SK-N-MC (cell line): Measurements from ENCODE around the gene CD52.
"Not testable (repeated sequence)": the region's sequence is repeated elsewhere in the genome, so short reads cannot be mapped to it uniquely, and the experiment has no call there.

Experiments
- DNase-seq: peaks from one replicate; pipeline ENCODE4 v3.0.0-alpha.2; 2011; ENCODE audit warnings: low read depth, low spot score
- H3K27ac ChIP-seq: fragments of 200-600 bp; sonication (generic); 2 replicates; pipeline ENCODE4 v1.5.1; 2016; ENCODE audit warnings: mixed run types
- H3K36me3 ChIP-seq: fragments of 200-600 bp; sonication (generic); 2 replicates; pipeline ENCODE4 v1.6.1; 2017; ENCODE audit warnings: antibody characterized with exemption, low read length, mixed read lengths; ENCODE audit not compliant: insufficient read depth
- H3K4me3 ChIP-seq: fragments of 200-600 bp; sonication (generic); 2 replicates; pipeline ENCODE4 v1.5.1; 2016
- H3K9ac ChIP-seq: fragments of 200-600 bp; sonication (generic); 2 replicates; pipeline ENCODE4 v1.8.0; 2017; ENCODE audit warnings: mixed run types, mixed read lengths; ENCODE audit not compliant: insufficient read length
- H3K9me3 ChIP-seq: fragments of 200-600 bp; sonication (generic); 2 replicates; pipeline ENCODE4 v1.6.1; 2017; ENCODE audit warnings: low read depth, mild to moderate bottlenecking, antibody characterized with exemption, low read length, moderate library complexity, mixed read lengths
- EZH2 ChIP-seq: fragments of 200-600 bp; sonication (generic); IDR thresholded peaks from one replicate; pipeline ENCODE4 v1.6.1; 2017; ENCODE audit warnings: antibody characterized with exemption
- FOXP2 ChIP-seq: optimal IDR thresholded peaks from 2 replicates; pipeline ENCODE3; 2011; ENCODE audit warnings: mild to moderate bottlenecking, moderate library complexity; ENCODE audit not compliant: insufficient read depth; ENCODE audit errors: extremely low read length, control extremely low read depth
- POLR2AphosphoS5 ChIP-seq: IDR thresholded peaks from 2 replicates; pipeline ENCODE4 v1.6.1; 2012; ENCODE audit warnings: mild to moderate bottlenecking, low read depth, low read length, borderline replicate concordance

CD52 gene

GRCh38 chr1:26321315-26322041 lies 3.7 kb downstream of the CD52 start:
- Histone ChIP-seq H3K9ac (no peak overlapping the region), H3K36me3 (no peaks in the 10 kb centered on the region), H3K9me3 (no peaks in the 10 kb centered on the region), H3K27ac (no peak overlapping the region), H3K4me3 (no peak overlapping the region)
- no peak for TF ChIP-seq FOXP2
- no peak for TF ChIP-seq POLR2AphosphoS5
- TF ChIP-seq EZH2, result no peak
- DNase-seq, result peak; percentile 26

- no peak overlapping the region for H3K27ac ChIP-seq
- no peak overlapping the region for H3K9ac ChIP-seq
Observed at GRCh38 chr1:26322042-26322331, 4.2 kb downstream of the CD52 start.

DNA sequence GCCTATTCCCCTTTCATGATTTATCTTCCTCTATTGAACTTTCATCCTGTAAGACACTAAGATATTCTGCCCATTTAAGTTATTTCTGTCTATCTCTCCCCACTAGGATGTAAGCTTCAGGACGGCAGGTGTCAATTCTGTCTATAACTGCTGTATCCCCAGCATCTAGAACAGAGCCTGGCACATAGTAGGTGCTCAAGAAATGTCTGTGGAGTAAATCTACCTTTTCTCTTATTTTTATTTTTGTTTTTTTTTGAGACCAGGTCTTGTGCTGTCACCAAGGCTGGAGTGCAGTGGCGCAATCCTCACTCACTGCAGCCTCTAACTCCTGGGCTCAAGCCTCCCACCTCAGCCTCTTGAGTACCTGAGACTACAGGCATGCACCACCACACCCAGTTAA lies 5.6 kb downstream of the CD52 start:
- DNase-seq, result no peak
- no peaks in the 10 kb centered on the region for H3K36me3 ChIP-seq
- no peak overlapping the region for H3K27ac ChIP-seq
- no peak overlapping the region for H3K9ac ChIP-seq
- H3K4me3 ChIP-seq, result no peak overlapping the region
- H3K9me3 ChIP-seq, result no peaks in the 10 kb centered on the region
- TF ChIP-seq FOXP2 (no peak), POLR2AphosphoS5 (no peak)

More at GRCh38 chr1:26322042-26322331, 4.2 kb downstream of the CD52 start:
- no peak overlapping the region for H3K4me3 ChIP-seq
- TF ChIP-seq EZH2 (no peak), FOXP2 (no peak), POLR2AphosphoS5 (no peak)
- no peaks in the 10 kb centered on the region for H3K9me3 ChIP-seq
- no peak for DNase-seq
- H3K36me3 ChIP-seq, result no peaks in the 10 kb centered on the region

- no peak for TF ChIP-seq FOXP2
- no peak for TF ChIP-seq EZH2
- no peak for TF ChIP-seq POLR2AphosphoS5
- Histone ChIP-seq H3K36me3 (no peaks in the 10 kb centered on the region), H3K4me3 (no peak overlapping the region), H3K9ac (no peak overlapping the region), H3K27ac (no peak overlapping the region), H3K9me3 (no peaks in the 10 kb centered on the region)
- no peak for DNase-seq
Observed at GRCh38 chr1:26324550-26324949, 6.8 kb downstream of the CD52 start.

DNA sequence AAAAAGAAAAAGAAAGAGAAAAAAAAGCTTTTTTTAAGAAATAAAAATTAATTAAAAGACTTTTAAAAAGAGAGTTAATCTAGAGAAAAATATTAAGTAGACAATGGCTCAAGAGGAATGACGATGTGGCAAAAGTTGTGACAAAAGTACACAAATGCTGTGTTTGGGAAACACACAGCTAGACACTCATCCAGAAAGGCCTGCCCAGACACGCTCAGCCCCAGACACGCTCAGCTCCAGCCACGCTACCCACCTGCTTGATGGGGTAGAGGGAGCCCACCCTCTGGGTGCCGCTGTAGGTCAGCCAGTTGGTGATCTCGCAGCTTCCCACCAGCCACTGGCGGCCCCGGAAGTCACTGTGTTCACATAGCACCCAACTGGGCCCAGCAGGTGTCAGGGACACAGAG lies 10.2 kb downstream of the CD52 start:
- no peak overlapping the region for H3K4me3 ChIP-seq
- no peaks in the 10 kb centered on the region for H3K9me3 ChIP-seq
- no peak overlapping the region for H3K27ac ChIP-seq
- no peak for DNase-seq
- no peak for TF ChIP-seq POLR2AphosphoS5
- TF ChIP-seq FOXP2, result no peak
- no peak for TF ChIP-seq EZH2
- H3K36me3 ChIP-seq, result no peaks in the 10 kb centered on the region
- no peak overlapping the region for H3K9ac ChIP-seq

DNA sequence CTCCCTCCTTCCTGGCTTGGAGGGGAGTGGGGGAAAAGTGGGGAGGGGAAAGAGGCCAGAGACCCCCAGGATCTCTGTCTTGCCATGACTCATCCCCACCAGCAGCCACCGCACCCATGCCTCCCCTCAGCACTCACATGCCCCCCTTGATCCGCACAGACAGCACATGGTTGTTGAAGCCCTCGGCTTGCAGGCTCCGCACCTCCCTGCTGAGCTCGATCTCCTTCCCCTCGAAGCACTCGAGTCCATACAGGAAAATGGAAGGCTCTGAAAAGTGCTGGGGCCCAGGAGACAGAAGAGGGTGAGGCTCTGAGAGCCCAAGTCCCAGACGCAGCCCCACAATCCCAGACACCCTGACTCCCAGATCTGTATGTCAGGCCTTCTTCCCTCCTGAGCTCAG lies 10.8 kb downstream of the CD52 start:
- Histone ChIP-seq H3K36me3 (no peaks in the 10 kb centered on the region), H3K9me3 (no peaks in the 10 kb centered on the region), H3K4me3 (no peak overlapping the region), H3K9ac (no peak overlapping the region), H3K27ac (no peak overlapping the region)
- DNase-seq, result no peak
- no peak for TF ChIP-seq FOXP2
- TF ChIP-seq EZH2, result no peak
- no peak for TF ChIP-seq POLR2AphosphoS5

GRCh38 chr1:26329380-26329779 lies 11.6 kb downstream of the CD52 start:
- not testable (repeated sequence) for DNase-seq, H3K4me3 ChIP-seq, H3K9ac ChIP-seq, H3K36me3 ChIP-seq, H3K9me3 ChIP-seq, H3K27ac ChIP-seq

DNA sequence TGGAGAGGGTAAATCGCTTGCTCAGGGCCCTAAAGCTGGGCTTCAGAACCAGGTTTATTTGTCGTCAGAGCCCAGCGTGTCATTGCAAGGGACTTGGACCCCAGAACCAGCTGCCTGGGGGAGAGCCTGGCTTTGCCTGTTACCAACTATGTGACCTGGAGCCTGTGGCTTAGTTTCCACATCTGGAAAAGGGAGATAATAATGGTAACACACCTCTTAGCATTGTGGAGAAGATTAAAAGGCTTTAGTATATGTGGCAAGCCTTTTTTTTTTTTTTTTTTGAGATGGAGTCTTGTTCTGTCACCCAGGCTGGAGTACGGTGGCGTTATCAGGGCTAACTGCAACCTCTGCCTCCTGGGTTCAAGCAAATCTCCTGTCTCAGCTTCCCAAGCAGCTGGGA lies 12.5 kb downstream of the CD52 start:
- Histone ChIP-seq H3K4me3 (no peak overlapping the region), H3K36me3 (no peaks in the 10 kb centered on the region), H3K9ac (no peak overlapping the region), H3K9me3 (no peaks in the 10 kb centered on the region), H3K27ac (no peak overlapping the region)
- no peak for DNase-seq
- TF ChIP-seq POLR2AphosphoS5 (no peak), EZH2 (no peak), FOXP2 (no peak)

DNA sequence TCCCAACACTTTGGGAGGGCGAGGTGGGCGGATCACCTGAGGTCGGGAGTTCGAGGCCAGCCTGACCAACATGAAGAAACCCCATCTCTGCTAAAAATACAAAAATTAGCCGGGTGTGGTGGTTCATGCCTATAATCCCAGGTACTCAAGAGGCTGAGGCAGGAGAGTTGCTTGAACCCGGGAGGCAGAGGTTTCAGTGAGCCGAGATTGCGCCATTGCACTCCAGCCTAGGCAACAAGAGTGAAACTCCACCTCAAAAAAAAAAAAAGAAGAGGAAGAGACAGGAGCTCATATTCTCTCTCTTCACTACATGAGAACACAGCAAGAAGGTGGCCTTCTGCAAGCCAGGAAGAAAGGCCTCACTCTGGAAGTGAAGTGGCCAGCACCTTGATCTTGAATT lies 15.6 kb downstream of the CD52 start:
- H3K27ac ChIP-seq, DNase-seq, H3K4me3 ChIP-seq, H3K9me3 ChIP-seq, H3K36me3 ChIP-seq, H3K9ac ChIP-seq: not testable (repeated sequence)
